Heart right ventricle (tissue), 16 donors: ENCODE results near the gene SCCPDH. TPM values are rescaled to one million over a fixed set of nuclear protein-coding genes. Genes with fewer than 3 reads are reported as not detected.

Experiments used
- ATAC-seq, 8 donors: fragments of 200-7000 bp; cut with Tn5 transposase; one replicate each; pipeline ENCODE4 v1.9.1; 2020; ENCODE audit warnings: mild to moderate bottlenecking in 8 of 8, moderate library complexity in 8 of 8, moderate number of reproducible peaks in 1 of 8
- DNase-seq, 2 donors: peaks; one replicate each; pipeline ENCODE4 v3.0.0-alpha.2; 2020
- H3K27ac ChIP-seq, 10 donors: fragments of 200-600 bp; sonication (generic) in 2 of 10; one replicate each; pipeline versions ENCODE4 v1.5.0 to v1.8.0; 2020 to 2022; ENCODE audit warnings: mild to moderate bottlenecking in 3 of 10
- H3K27me3 ChIP-seq, 7 donors: fragments of 200-600 bp; one replicate each; pipeline ENCODE4 v1.8.0; 2021 to 2022; ENCODE audit warnings: mild to moderate bottlenecking in 2 of 7
- H3K36me3 ChIP-seq, 9 donors: fragments of 200-600 bp; sonication (generic) in 1 of 9; one replicate each; pipeline versions ENCODE4 v1.5.0 to v1.8.0; 2020 to 2022; ENCODE audit warnings: mild to moderate bottlenecking in 2 of 9
- H3K4me1 ChIP-seq, 9 donors: fragments of 200-600 bp; sonication (generic) in 1 of 9; one replicate each; pipeline versions ENCODE4 v1.5.0 to v1.8.0; 2020 to 2022; ENCODE audit warnings: mild to moderate bottlenecking in 4 of 9
- H3K4me3 ChIP-seq, 10 donors: fragments of 200-600 bp; sonication (generic) in 2 of 10; one replicate each; pipeline versions ENCODE4 v1.5.0 to v1.8.0; 2020 to 2022; ENCODE audit warnings: mild to moderate bottlenecking in 7 of 10, moderate library complexity in 2 of 10
- H3K9me3 ChIP-seq, 11 donors: fragments of 200-600 bp in 10 of 11; sonication (generic) in 2 of 11; one replicate each; pipeline versions ENCODE4 v1.5.0 to v1.8.0; 2013 to 2022; ENCODE audit warnings: mild to moderate bottlenecking in 2 of 11, control low read depth in 1 of 11, moderate library complexity in 1 of 11
- CTCF ChIP-seq, 9 donors: fragments of 200-600 bp; sonication (generic) in 2 of 9; IDR thresholded peaks; one replicate each; pipeline versions ENCODE4 v1.5.0 to v1.8.0; 2021 to 2022; ENCODE audit warnings: antibody characterized with exemption in 9 of 9, mild to moderate bottlenecking in 5 of 9, moderate library complexity in 1 of 9
- WGBS, 2 donors: extraction: QIAGEN DNeasy Blood & Tissue Kit; methylation state at CpG; one replicate each; pipeline ENCODE4 v1.1.7; 2013; ENCODE audit warnings: inconsistent platforms in 1 of 2; 5-methylcytosine and 5-hydroxymethylcytosine counted together
- intact Hi-C, 10 donors: fragments of 100-400 bp; cut with DNase I; formaldehyde crosslinking; loops; one replicate each; pipeline versions ENCODE4 v1.11.1 to v1.14.2; 2022
- long read RNA-seq, 3 donors: library from polyadenylated mRNA; unstranded; transcript quantifications; one replicate each; pipeline ENCODE4 v2.0.0, GENCODE V29; 2020 to 2021
- polyA plus RNA-seq, 2 donors: library from polyadenylated mRNA; stranded (reverse); fragments of 200-250 nt; gene quantifications; one replicate each; pipeline ENCODE4 v1.2.3, GENCODE V29; 2013
- total RNA-seq, 10 donors: library from RNA; stranded (reverse); fragmentation: NEBNext Ultra II Directional in 3 of 10; extraction: Animal tissue kit (Norgen Biotek cat#: 25700) in 3 of 10; gene quantifications; one replicate each; pipeline versions ENCODE4 v1.2.1 to v1.2.4, GENCODE V29; 2021 to 2023
- donor health status: Arrhythmogenic right ventricular cardiomyopathy.
- donor health status: ischemic (EF 13 %, LVEDD 7.1; RV severe dilation, severe dysfunction).
- donor health status: healthy with polysubstance abuse.
- donor health status: DM: no; HTN: yes; CAD: no.
- donor health status: DM: no; HTN: no; CAD: no.
- donor health status: ischemic (EF 25% LVEDD 6.9; RV normal size, moderate dysfunction).
- donor health status: ischemic (EF 25% LVEDD 5.7; RV mildly dilated, moderate dysfunction).
- donor health status: healthy.
- donor health status: DM: yes; HTN: yes; CAD: no.
- donor health status: Ischemic cardiomyopathy.
- donor health status: ischemic (EF 35%, LVEDD 5.7; RV mildly dilated, moderate dysfunction).
- donor health status: nonischemic (EF 11% LVEDD 7.7; RV severe dilation, severe dysfunction).
- donor health status: DM: yes; HTN: yes; CAD: no.
- donor health status: PGD.
- donor health status: ischemic (EF 29% LVEDD 5.4; RV normal size, mild dysfunction).
- donor health status: nonischemic (EF 23%, LVEDD 6.1; RV moderate dilation, normal function).

SCCPDH gene
- total RNA-seq, result 10 to 100 TPM; 27.4 to 37.5 (median 31.5) TPM
- 10 to 100 TPM in 1 of 2 donors, 1 to 10 TPM in 1; 9.9 to 22.7 TPM for polyA plus RNA-seq
- long read RNA-seq, donor 1, transcript SCCPDH-201 (12 exons, 2,503 nt), result major isoform, 70 of 77 reads
- long read RNA-seq, donor 1, partial matches to known transcripts, result 2 of 77 reads
- long read RNA-seq, donor 1, other reads (novel, unspliced or antisense), result 5 of 77 reads
- long read RNA-seq, donor 2, transcript SCCPDH-201 (12 exons, 2,503 nt), result major isoform, 72 of 79 reads
- long read RNA-seq, donor 2, partial matches to known transcripts, result 0 of 79 reads
- long read RNA-seq, donor 2, other reads (novel, unspliced or antisense), result 7 of 79 reads
- long read RNA-seq, donor 3, transcript SCCPDH-201 (12 exons, 2,503 nt), result major isoform, 209 of 222 reads
- long read RNA-seq, donor 3, partial matches to known transcripts, result 4 of 222 reads
- long read RNA-seq, donor 3, other reads (novel, unspliced or antisense), result 9 of 222 reads

DNA sequence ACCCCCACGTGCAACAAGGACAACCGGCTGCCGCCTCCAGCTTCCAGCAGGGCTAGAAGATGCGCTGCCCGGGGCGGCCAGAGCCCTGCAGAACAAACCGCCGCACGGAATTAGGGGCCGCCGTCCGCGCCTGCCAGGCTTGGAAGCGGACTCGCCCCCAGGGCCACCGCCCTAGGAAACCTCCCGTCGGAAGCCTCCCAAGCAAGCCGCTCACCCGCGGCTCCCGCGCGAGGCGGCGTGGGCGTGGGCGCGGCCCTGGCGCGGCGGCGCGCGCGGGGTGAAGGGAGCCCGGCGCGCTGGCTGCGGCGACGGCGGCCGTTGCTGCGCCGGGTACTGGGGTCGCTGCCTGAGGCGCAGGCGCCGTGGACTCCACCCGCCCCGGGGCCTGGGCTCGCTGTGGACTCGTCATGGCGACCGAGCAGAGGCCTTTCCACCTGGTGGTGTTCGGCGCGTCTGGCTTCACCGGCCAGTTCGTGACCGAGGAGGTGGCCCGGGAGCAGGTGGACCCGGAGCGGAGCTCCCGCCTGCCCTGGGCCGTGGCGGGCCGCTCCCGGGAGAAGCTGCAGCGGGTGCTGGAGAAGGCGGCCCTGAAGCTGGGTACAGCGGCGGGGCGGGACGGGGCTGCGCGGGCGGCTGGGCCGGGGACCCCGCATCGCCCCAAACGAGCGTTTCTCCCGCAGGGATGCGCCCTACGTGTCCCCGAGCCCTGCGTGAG, at the start of gene SCCPDH:
Gene SCCPDH, plus strand, starts transcription at position 394 of the 715 bp plus-strand sequence. Its CDS starts 14 bp downstream, at position 408.
- peak; percentile 91 to 97 (median 95) for ATAC-seq
- H3K27ac ChIP-seq, result peak within 1 kb of the TSS; percentile 14 to 95 (median 89)
- peaks cover 0 to 22% (median 0%) of the 10 kb centered on the region in 11 donors for H3K9me3 ChIP-seq
- no peaks in the 10 kb centered on the region for H3K27me3 ChIP-seq
- peaks cover 0 to 27% (median 19%) of the 10 kb centered on the region in 9 donors for H3K36me3 ChIP-seq
- TF ChIP-seq CTCF (IDR thresholded peaks at IDR 0.05), result peak in 1 of 9 donors; percentile 2
- intact Hi-C loops, result no loop called here
- peaks cover 0 to 38% (median 10%) of the 10 kb centered on the region in 9 donors for H3K4me1 ChIP-seq
- DNase-seq, result peak; percentile 70 to 75
- H3K4me3 ChIP-seq, result peak within 1 kb of the TSS; percentile 73 to 98 (median 90)
- WGBS, 2 donors, result 0% methylated on average over 79 to 89 of the region's 89 CpGs

- no peaks in the 10 kb centered on the region for H3K27me3 ChIP-seq
- peaks cover 0 to 44% (median 17%) of the 10 kb centered on the region in 9 donors for H3K4me1 ChIP-seq
- H3K9me3 ChIP-seq, result no peaks in the 10 kb centered on the region
- H3K27ac ChIP-seq, result no peak overlapping the region
- intact Hi-C loops, result no loop called here
- no peak overlapping the region for H3K4me3 ChIP-seq
- ATAC-seq (no peak), DNase-seq (no peak)
- no peak for TF ChIP-seq CTCF (IDR thresholded peaks at IDR 0.05)
- WGBS, 2 donors, result 77 to 90% methylated on average over 2 of the region's 2 CpGs
- peaks cover 0 to 5% (median 0%) of the 10 kb centered on the region in 9 donors for H3K36me3 ChIP-seq
Observed at GRCh38 chr1:246677842-246678241, 46.4 kb upstream of the SCCPDH start.

- H3K4me1 ChIP-seq, result peaks cover 0 to 48% (median 17%) of the 10 kb centered on the region in 9 donors
- H3K36me3 ChIP-seq, result no peaks in the 10 kb centered on the region
- peak in 1 of 2 donors; percentile 26 for DNase-seq
- 68 to 78% methylated on average over 18 of the region's 18 CpGs for WGBS, 2 donors
- ATAC-seq, result peak in 4 of 8 donors; percentile 20 to 45 (median 44)
- no peak for TF ChIP-seq CTCF (IDR thresholded peaks at IDR 0.05)
- H3K27ac ChIP-seq, result peak overlapping the region in 4 of 10 donors; percentile 73 to 81 (median 77)
- intact Hi-C loops, result no loop called here
- H3K27me3 ChIP-seq, result no peaks in the 10 kb centered on the region
- H3K4me3 ChIP-seq, result no peak overlapping the region
- H3K9me3 ChIP-seq, result no peaks in the 10 kb centered on the region
Observed at GRCh38 chr1:246678816-246679793, 45.1 kb upstream of the SCCPDH start.
